ENCODE measurements around the gene MCRIP2. TPM values are rescaled to one million over a fixed set of nuclear protein-coding genes. Genes with fewer than 3 reads are reported as not detected.
"Not testable (repeated sequence)": the region's sequence is repeated elsewhere in the genome, so short reads cannot be mapped to it uniquely, and the experiment has no call there.

The MCRIP2 gene, protein sequence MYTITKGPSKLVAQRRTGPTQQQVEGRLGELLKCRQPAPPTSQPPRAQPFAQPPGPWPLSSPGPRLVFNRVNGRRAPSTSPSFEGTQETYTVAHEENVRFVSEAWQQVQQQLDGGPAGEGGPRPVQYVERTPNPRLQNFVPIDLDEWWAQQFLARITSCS
- 15.5 TPM for total RNA-seq

DNA sequence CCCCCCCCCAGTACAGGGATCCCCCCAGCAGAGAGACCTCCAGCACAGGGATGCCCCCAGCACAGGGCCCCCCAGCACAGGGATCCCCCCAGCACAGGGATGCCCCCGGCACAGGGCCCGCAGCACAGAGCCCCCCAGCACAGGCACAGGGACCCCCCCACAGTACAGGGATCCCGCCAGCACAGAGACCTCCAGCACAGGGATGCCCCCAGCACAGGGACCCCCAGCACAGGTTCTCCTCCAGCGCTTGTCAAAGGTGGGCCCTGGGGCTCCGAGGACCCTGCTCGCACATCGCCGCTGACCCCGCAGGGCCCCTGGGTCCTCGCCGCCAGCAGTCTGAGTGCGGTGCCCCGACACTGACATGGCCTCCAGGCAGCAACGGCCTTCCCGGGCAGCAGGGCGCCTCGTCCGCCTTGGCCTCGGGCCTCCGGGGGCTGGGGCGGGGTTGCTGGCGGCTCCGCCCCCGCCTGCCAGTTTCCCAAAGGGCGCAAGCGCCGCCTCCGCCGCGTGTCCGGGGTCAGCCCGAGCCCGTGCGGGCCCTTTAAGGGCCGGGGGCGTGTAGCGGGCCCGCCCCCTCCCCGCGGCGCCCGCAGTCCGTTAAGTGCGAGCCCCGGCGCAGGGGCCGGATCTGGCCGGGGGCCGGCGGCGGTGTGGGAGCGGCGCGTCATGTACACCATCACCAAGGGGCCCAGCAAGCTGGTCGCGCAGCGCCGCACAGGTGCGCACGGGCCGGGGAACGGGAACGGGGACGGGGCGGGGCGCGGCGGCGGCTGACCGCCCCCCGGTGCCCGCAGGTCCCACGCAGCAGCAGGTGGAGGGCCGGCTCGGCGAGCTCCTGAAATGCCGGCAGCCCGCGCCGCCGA lies at the start of gene MCRIP2:
MCRIP2 (plus strand) TSS at position 503 of the 863 bp plus-strand sequence; CDS start at position 667, 164 bp downstream.
- intact Hi-C loops (cut with DNase I) = no loop called here
- peak; percentile 92 for DNase-seq (ENCODE audit: low spot score)
- ATAC-seq = peak; percentile 53

DNA sequence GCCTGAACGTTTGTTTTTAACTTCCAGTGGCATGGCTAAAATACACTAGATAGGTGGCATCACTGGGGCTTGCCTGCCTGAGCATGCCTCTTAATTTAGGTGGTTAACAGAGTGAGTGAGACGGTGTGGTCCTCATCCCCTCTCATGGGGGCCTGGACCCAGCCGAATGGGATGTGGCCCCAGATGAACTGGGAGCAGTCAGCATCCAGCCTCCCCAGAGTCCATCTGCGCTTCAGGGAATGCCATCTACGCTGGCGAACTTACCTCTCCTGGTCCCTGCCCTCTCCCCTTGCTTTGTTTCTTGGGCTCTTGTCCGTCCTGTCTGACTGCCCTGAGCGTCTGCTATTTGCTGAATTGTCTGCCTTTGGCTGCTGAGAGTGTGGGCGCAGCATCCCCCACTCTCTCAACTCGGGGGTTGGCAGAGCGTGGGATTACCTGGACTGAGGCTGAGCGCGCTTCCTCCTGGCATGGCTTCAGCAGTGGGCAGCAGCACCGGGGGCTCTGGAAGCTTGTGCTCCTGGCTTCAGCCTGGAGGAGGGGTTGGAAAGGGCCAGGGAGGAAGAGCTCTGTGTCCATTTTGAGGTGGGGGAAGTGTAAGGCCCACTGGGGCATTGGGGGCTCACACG lies 49.6 kb upstream of the MCRIP2 start:
- intact Hi-C loops (cut with DNase I) = no loop called here
- ATAC-seq = no peak
- DNase-seq (ENCODE audit: low spot score) = no peak

DNA sequence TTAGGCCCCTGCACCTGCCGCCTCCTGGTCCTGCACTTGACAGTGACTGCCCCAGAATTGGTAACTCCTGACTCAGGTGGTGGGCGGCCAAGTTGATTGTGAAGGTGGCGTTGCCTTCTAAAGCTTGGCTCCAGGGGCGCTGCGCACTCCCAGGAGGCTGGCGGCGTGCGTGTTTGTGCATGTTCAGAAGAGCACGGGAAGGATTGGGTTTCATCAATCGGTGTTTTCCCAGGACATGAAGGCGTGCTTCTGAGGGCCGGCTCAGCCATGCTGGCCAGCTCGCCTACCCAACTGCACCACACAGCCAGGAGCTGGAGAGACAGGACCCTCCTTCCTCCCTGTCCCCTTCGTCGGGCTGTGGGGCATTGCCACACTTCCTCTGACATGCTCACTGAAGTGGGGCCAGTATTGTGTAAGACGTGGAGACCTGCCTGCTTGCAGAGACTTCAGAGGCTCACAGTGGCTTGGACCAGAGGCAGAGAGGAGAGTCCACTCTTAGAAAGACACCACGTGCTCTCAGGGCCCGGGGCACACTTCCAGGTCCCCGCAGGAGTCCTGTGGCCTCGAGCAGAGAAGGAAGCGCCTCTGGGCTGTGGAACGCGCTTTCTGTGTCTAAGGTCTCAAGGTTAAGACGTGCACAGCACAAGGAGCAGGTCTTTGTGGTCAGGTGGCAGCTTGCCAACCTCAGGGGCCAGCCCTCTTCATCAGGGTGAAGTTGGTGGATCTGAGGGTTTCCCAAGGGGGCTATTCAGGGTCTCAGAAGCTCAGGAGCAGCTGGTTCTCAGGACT lies 48.9 kb upstream of the MCRIP2 start:
- intact Hi-C loops (cut with DNase I) = no loop called here
- ATAC-seq (peak; percentile 6), DNase-seq (ENCODE audit: low spot score) (no peak)

DNA sequence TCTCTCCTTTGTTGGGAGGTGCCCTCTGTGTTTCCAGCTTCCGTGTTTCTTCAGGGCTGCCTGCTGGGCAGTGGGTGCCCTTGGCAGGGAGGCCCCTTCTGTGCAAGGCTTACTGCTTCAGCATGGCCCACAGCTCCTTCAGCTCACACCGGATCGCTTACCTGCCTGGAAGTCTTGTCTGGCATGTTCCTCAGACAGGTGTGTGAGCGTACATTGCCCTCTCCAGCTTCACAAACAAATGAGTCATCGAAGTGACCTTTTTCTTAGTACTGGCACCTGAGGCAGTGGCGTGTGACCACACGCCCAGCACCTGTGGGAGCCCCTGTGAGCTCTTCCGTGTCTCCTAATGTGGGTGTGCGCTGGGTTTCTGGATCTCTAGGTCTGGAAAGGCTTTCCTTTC lies 48.2 kb upstream of the MCRIP2 start:
- DNase-seq (ENCODE audit: low spot score) = no peak
- no peak for ATAC-seq
- intact Hi-C loops (cut with DNase I) = no loop called here

DNA sequence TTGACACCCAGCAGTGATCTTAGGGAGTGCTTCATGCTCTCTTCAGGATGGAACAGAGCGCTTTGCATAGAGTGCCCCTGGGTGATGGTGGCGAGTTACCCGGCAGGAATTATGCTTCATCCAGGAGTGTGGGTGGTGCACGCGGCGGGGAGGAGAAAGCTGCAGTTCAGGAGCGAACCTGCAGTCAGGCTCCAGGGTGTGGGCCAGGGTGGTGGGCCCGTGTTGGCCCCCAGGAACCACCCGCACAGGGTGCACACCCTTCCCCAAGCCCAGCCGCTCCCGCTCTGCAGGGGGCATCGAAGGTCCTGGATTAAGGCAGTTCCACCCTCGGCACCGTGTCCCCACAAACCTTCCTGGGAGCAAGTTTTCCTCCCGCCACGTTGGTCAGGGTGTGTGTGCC lies 47.8 kb upstream of the MCRIP2 start:
- intact Hi-C loops (cut with DNase I) = no loop called here
- no peak for ATAC-seq

DNA sequence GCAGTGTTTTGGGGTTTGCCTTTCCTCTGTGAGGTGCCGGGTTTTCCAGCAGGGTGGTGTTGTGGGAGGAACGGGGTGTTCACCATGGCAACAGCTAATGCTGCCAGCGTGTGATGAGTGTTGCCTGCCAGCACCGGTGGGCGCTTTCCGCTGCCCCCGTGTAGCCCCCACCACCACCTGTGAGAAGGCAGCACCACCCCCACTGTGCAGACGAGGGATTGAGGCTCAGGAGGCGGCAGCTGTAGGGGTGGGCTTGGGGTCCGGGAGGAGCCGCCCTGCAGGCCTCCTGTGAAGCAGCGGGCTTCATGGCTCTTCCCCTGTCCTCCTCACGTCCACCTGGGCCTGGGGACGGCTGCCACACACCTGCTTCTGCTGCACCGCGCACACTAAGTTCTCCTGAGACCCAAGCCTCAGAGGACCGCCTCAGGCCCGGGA lies 46.5 kb upstream of the MCRIP2 start:
- DNase-seq (ENCODE audit: low spot score) = no peak
- no peak for ATAC-seq
- intact Hi-C loops (cut with DNase I) = no loop called here

More for the DNA sequence above, 47.8 kb upstream of the MCRIP2 start:
- no peak for DNase-seq (ENCODE audit: low spot score)

DNA sequence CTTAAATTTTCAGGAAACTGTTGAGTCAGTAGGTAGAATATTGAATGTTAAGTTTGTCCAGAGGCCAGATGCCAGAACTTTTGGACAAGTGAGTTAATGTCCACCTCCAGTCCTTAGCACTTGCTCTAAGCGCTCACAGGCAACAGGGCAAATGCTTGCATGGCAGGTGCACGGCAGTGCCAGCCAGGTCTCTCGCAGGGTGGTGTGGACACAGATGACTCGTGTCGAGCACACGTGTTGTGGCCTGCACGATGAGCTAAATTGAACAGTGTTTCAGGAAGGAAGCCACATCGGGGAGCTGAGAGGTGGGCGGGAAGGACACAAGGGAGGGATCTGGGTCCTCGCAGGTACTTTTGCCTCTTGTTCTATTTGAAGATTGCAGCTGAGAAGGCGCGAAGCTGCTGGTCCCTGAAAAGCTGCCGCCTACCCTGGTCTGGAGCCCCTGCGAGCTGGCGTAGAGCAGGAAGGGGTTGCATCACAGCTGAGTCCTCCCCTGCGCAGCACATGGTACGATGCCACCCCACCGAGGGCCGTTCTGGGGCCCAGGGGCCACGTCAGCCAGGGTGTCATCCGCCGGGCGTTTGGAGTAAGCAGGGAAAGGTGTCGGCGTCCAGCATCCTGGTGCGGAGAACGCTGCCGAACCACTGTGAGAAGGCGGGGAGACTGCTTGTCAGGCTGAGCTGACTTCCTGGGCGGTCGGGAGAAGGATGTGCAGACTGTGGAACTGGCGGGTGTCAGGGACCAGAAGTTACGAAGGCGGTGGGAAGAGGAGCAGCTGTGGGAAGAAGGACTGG lies 45.5 kb upstream of the MCRIP2 start:
- ATAC-seq (no peak), DNase-seq (ENCODE audit: low spot score) (no peak)
- intact Hi-C loops (cut with DNase I) = no loop called here

DNA sequence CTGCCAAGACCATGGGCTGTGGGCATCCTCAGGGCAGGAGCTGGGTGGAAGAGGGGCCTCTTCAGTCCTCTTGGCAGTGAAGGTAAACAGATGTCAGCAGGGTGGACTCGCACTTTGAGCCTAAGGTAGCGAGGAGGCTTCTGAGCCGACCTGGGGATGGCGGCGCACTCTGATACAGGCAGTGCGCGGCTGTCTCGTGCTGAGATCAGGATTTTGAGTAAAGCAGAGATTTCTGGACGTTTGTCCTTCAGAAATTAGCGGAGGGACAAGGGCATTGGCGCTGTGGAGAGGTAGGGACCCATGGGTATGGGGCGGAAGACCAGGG lies 44.9 kb upstream of the MCRIP2 start:
- intact Hi-C loops (cut with DNase I) = no loop called here

DNA sequence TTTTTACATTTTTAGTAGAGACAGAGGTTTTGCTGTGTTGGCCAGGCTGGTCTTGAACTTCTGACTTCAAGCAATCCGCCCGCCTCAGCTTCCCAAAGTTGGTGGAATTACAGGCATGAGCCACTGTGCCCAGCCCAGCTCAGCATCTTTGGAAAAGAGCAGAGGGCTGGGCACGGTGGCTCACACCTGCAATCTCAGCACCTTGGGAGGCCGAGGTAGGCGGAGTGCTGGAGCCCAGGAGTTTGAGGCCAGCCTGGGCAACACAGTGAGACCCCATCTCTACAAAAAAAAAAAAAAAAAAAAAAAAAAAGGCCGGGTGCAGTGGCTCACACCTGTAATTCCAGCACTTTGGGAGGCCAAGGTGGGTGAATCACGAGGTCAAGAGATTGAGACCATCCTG lies 44.0 kb upstream of the MCRIP2 start:
- ATAC-seq; intact Hi-C loops (cut with DNase I); DNase-seq (ENCODE audit: low spot score): not testable (repeated sequence)

More for the DNA sequence above, 44.9 kb upstream of the MCRIP2 start:
- ATAC-seq = no peak
- no peak for DNase-seq (ENCODE audit: low spot score)

DNA sequence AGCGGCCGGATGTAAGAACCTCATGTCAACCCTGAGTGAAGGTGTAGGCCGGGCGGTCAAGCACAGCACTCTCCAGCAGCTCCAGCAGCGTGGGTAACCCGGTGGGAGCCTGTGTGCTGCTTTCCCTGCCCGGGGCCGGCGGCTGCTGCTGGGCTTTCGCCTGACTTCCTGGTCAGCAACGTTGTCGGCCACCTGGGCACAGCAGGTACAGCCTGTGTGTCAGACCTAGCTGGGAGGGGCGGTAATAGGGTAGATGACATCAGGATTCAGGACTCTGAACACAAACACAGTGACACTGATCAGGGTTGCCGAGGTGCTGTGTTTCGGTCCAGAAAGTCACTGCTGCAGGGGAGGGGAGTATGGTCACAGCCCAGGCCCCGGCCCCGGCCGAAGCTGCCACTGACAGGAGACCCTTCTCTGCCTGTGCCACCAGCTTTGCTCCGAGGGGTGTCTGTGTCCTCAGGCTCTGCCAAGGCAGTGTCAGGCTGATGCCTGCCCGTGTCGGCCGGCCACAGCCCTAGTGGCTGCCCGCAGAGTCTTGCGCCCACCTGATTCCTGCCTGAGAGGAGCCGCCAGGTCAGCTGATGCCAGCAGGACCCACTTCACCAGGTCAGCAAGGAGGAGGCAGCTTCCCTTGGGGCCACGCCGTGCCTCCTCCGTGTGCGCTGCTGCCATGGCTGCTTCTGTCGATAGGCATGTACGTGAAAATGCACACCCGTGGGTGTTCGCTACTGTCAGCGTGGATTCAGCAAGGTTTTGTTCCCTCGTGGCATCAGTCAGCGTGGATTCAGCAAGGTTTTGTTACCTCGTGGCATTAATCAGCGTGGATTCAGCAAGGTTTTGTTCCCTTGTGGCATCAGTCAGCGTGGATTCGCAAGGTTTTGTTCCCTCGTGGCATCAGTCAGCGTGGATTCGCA lies 42.5 kb upstream of the MCRIP2 start:
- no peak for DNase-seq (ENCODE audit: low spot score)
- intact Hi-C loops (cut with DNase I) = no loop called here
- no peak for ATAC-seq

DNA sequence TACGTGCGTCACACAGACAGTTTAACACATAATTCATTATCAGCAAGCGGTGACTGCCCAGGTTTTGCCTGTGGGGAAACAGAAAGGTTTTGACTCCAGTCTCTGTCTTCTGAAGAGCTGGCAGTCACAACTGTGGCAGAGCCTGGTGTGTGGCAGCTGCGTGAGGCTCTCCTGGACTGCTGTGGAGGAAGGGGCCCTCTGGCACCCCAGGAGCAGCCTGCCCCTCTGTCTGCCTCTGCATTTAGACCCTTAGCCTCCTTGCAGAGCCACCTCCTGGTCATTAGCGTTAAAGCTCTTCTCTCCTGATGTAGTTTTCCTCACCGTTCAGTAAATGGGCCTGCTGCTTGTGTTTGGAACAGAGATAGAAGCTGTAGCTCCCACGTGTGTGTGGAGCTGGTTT lies 40.8 kb upstream of the MCRIP2 start:
- no peak for DNase-seq (ENCODE audit: low spot score)
- intact Hi-C loops (cut with DNase I) = no loop called here
- no peak for ATAC-seq

DNA sequence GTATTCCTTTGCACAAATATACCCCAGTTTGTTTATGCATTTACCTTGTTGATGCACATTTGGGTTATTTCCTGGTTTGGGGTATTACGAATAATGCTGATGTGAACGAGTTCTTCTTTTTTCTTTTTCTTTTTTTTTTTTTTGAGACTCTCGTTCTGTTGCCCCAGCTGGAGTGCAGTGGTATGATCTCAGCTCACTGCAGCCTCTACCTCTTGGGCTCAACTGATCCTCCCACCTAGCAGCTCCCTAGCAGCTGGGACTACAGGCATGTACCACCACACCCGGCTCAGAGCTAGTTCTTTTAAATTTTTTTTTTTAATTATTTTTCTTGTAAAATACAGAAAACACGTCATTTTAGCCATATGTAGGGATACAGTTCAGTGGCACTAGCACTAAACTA lies 37.7 kb upstream of the MCRIP2 start:
- DNase-seq (ENCODE audit: low spot score) (no peak), ATAC-seq (no peak)
- intact Hi-C loops (cut with DNase I) = no loop called here

DNA sequence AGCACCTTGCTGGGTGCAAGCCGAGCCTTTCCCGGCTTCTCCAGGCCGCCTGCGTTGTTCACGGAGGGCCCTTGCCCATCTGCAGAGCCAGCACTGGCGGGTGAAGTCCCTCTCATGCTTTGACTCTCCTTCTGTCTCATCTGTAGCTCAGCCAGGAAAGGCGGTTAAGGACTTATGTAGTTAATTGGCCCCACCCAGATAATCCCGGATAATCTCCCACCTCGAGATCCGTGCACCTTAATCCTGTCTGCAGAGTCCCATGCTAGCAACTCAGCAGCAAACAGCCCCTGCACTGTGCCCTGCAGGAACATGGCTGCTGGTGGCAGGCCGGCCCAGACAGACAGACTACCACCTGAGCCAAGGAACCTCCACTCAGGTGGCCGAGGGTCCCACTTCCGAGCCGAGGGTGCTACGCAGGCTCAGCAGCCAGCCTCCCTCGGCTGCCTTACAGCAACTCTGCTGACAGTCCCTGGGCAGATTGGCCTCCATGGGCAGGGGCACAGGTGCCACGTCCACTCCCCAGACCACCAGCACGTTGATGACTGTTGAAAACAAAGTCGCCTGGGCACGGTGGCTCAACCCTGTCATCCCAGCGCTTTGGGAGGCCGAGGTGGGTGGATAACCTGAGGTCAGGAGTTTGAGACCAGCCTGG lies 34.8 kb upstream of the MCRIP2 start:
- DNase-seq (ENCODE audit: low spot score) = no peak
- no peak for ATAC-seq
- intact Hi-C loops (cut with DNase I) = no loop called here

DNA sequence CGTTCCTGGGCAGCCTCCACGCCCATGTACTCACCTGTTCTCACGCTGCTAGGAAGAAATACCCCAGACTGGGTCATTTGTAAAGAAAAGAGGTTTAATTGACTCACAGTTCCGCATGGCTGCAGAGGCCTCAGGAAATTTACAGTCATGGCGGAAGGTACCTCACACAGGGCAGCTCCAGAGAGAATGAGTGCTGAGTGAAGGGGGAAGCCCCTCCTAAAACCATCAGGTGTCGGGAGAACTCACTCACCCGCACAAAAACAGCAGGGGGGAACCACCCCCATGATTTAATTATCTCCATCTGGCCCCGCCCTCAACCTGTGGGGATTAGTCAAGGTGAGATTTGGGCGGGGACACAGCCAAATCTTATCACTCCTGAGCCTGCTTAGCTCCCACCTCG lies 33.6 kb upstream of the MCRIP2 start:
- ATAC-seq (no peak), DNase-seq (ENCODE audit: low spot score) (no peak)
- intact Hi-C loops (cut with DNase I) = no loop called here

DNA sequence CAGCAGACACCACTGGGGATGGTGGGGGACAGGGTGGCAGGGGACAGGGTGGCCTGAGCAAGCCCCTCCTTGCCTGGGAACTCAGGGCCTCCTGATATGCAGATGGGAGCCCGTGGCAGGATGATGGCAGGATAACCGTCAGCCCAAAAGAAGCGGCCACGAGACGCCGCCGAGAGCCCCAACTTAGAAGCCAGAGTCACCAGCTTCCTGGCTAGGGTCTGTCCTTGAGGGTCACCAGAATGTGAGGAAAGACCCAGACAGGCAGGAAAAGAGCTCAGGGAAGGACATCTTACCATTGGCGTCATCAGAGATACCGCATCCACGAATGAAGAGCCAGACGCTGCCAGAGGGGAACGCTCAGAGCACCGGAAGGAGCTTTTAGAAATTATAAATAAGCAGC lies 32.3 kb upstream of the MCRIP2 start:
- DNase-seq (ENCODE audit: low spot score) (no peak), ATAC-seq (no peak)
- intact Hi-C loops (cut with DNase I) = no loop called here

DNA sequence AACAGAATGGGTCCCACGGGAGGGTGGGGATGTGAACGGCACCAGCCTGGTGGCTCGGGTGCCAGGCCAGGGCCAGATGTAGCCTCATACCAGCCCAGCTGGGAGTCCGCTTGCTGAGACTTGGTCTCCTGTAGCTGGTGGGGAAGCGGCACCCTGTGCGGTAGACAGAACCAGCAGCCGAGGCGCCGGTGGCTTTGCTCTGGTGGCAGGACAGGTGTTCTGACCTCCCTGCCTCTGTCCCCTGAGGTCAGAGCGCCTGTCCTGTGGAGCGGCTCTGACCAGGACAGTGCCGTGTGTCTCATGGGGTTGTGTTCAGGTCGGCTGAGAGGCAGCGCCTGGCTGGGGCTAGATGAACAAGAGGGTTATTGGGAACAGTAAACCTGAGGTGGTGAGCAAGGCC lies 31.6 kb upstream of the MCRIP2 start:
- intact Hi-C loops (cut with DNase I) = no loop called here
- no peak for ATAC-seq

More for the DNA sequence above, 31.6 kb upstream of the MCRIP2 start:
- DNase-seq (ENCODE audit: low spot score) = no peak

All from sciatic nerve (tissue), 2 donors.